Heart left ventricle (tissue), 13 donors: ENCODE measurements around the gene CASQ1.

ENCODE experiments used
- POLR2A ChIP-seq, 2 donors: fragments of 450-650 bp; IDR thresholded peaks; one replicate each; pipeline ENCODE4 v1.6.1; 2017; ENCODE audit warnings: antibody characterized with exemption in 2 of 2, mild to moderate bottlenecking in 2 of 2, moderate library complexity in 2 of 2
- TF ChIP-seq, protein P1 (sequence below), 12 donors: fragments of 200-600 bp; sonication (generic) in 4 of 12; IDR thresholded peaks; one replicate each; pipeline versions ENCODE4 v1.5.0 to v1.8.0; 2018 to 2022; ENCODE audit warnings: antibody characterized with exemption in 12 of 12, mild to moderate bottlenecking in 5 of 12
- donor health status: ischemic (EF 13 %, LVEDD 7.1; RV severe dilation, severe dysfunction).
- donor health status: DM: no; HTN: yes; CAD: no.
- donor health status: DM: no; HTN: no; CAD: no.
- donor health status: ischemic (EF 25% LVEDD 6.9; RV normal size, moderate dysfunction).
- donor health status: ischemic (EF 25% LVEDD 5.7; RV mildly dilated, moderate dysfunction).
- donor health status: ischemic (EF 35%, LVEDD 5.7; RV mildly dilated, moderate dysfunction).
- donor health status: nonischemic (EF 11% LVEDD 7.7; RV severe dilation, severe dysfunction).
- donor health status: DM: yes; HTN: yes; CAD: no.
- donor health status: PGD.
- donor health status: ischemic (EF 29% LVEDD 5.4; RV normal size, mild dysfunction).
- donor health status: nonischemic (EF 23%, LVEDD 6.1; RV moderate dilation, normal function).

DNA sequence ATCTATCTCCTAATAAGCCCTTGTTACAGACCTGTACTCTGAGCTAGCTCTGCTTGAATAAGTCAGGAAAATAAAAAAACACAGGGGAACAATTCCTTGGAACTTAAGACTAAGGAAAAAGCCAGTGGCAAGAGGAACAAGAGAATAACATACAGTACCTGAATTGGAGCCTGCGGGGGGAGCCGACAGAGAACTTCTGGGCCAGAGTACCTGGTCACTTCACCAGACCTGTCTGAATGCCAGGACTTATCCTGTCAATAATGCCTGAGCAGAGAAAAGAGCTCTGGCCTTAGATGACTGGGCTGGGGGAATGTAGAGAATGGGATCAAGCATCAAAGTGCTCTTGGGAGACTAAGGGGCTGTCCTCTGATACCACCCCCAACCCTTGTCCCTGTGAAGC, 29.9 kb downstream of the CASQ1 start:
- TF ChIP-seq, protein P1, sequence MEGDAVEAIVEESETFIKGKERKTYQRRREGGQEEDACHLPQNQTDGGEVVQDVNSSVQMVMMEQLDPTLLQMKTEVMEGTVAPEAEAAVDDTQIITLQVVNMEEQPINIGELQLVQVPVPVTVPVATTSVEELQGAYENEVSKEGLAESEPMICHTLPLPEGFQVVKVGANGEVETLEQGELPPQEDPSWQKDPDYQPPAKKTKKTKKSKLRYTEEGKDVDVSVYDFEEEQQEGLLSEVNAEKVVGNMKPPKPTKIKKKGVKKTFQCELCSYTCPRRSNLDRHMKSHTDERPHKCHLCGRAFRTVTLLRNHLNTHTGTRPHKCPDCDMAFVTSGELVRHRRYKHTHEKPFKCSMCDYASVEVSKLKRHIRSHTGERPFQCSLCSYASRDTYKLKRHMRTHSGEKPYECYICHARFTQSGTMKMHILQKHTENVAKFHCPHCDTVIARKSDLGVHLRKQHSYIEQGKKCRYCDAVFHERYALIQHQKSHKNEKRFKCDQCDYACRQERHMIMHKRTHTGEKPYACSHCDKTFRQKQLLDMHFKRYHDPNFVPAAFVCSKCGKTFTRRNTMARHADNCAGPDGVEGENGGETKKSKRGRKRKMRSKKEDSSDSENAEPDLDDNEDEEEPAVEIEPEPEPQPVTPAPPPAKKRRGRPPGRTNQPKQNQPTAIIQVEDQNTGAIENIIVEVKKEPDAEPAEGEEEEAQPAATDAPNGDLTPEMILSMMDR (IDR thresholded peaks at IDR 0.05): no peak
- TF ChIP-seq POLR2A (IDR thresholded peaks at IDR 0.05): no peak
